ENCODE data around the gene ZNF70. TPM values are rescaled to one million over a fixed set of nuclear protein-coding genes. Genes with fewer than 3 reads are reported as not detected.

Gene ZNF70
- total and polyA plus RNA-seq, 2 donors (not counting 1 experiment from before 2014, with no cell fraction given) = 2.1 to 8.3 TPM

DNA sequence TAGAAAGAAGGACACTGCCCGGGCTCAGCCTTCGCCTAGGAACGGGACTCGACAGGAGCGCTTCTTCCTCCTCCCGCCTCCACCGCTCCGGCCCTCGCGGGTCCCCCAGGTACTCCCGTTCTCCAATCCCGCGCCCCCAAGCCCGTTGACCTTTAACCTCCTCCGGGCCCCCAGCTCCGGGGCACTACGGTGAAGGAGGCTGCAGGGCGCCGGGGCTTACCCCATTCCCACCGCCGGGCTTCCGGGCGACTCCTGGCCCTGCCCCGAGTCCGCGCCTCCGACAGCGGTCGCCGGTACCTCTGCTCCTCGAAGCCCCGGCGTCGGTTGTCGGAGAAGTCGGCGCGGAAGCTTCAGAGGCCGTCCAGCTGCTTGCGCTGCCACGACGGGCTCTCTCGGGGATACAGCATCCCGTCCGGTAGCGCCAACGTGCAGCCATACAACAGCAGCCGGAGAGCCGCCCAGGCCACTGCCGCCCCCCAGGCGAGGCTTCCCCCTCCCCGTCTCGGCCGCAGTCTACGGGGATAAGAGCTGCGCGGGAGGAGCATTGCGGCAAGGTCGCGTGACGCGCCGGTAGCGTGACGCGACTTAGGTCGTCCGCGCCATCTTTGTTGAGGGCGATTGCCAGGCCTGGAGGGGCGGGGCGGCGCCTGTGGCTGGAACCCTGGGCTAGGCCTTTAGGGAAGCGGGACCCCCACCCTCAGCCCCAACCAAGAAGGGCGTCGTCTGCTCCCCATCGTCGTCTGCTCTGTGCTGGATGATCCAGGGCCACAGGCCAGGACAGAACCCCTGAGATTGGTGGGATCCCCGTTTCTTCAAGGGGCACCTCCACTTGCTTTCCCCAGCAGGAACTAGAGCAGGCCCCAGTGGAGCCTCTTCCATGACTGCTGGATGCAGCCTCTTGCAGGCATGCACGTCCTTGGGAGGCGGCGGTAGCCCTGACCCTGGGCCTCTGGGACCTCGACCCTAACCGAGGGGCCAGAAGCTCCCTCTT, 33.8 kb downstream of the ZNF70 start:
- ChIA-PET POLR2A (interaction anchor here (0.6 to 2.4 kb wide), 10 partner anchors 14 to 197 kb away, joined by 3 to 17 read pairs (median 4); partner anchors contain the start of genes SLC2A11 and ZNF70), CTCF (interaction anchor here (0.5 to 3.3 kb wide), 8 partner anchors 18 to 141 kb away, joined by 3 to 13 read pairs (median 4); partner anchors contain the start of genes CHCHD10, MMP11, SLC2A11 and ZNF70)
- H3K9me3 Mint-ChIP-seq (ENCODE audit: insufficient read depth) = no peaks in the 10 kb centered on the region
- Histone ChIP-seq H3K79me2 (ENCODE audit: control insufficient read depth, insufficient read depth, low read length) (peaks cover 34% of the 10 kb centered on the region), H2AFZ (ENCODE audit: insufficient read depth, low read depth, low read length, poor library complexity, severe bottlenecking) (peak overlapping the region; percentile 98), H4K20me1 (ENCODE audit: control insufficient read depth, insufficient read depth, low read length, poor library complexity, severe bottlenecking) (no peaks in the 10 kb centered on the region), H3K4me1 (ENCODE audit: control insufficient read depth in 2 of 2, insufficient read depth in 2 of 2, low read length in 2 of 2) (peaks cover 13 to 19% of the 10 kb centered on the region in 2 donors), H3K36me3 (replicated peaks in 1 of 2; ENCODE audit: control extremely low read depth in 1 of 2, control insufficient read depth in 1 of 2, extremely low read depth in 1 of 2, insufficient read depth in 2 of 2, low read length in 1 of 2) (peaks cover 0 to 23% of the 10 kb centered on the region in 2 experiments), H3K9ac (ENCODE audit: low read length) (peak overlapping the region; percentile 88), H3K4me3 (ENCODE audit: control extremely low read depth in 1 of 5, extremely low read depth in 1 of 5, insufficient read depth in 1 of 5, low read depth in 2 of 5, low read length in 4 of 5) (peak overlapping the region in 4 of 5 experiments; percentile 82 to 88 (median 88)), H3K27ac (ENCODE audit: low read length in 2 of 2) (peak overlapping the region; percentile 61 to 84), H3K9me3 (ENCODE audit: control extremely low read depth in 1 of 3, control insufficient read depth in 2 of 3, insufficient read depth in 1 of 3, low read length in 2 of 3) (no peaks in the 10 kb centered on the region), H3K4me2 (replicated peaks; ENCODE audit: low read depth, low read length, poor library complexity, severe bottlenecking) (peak overlapping the region; percentile 98), H3K27me3 (replicated peaks in 1 of 4; ENCODE audit: control extremely low read depth in 1 of 4, control insufficient read depth in 3 of 4, insufficient read depth in 4 of 4, low read length in 3 of 4) (no peaks in the 10 kb centered on the region)
- ATAC-seq (ENCODE audit: low read depth) (peak; percentile 95), DNase-seq (peak; percentile 89)
- peak overlapping the region; percentile 89 for H3K27ac Mint-ChIP-seq
- H3K4me1 Mint-ChIP-seq = peaks cover 20% of the 10 kb centered on the region
- H3K4me3 Mint-ChIP-seq = peak overlapping the region; percentile 89
- 6% methylated on average over 84 of the region's 84 CpGs for WGBS (ENCODE audit: insufficient coverage)
- TF ChIP-seq, protein P1, sequence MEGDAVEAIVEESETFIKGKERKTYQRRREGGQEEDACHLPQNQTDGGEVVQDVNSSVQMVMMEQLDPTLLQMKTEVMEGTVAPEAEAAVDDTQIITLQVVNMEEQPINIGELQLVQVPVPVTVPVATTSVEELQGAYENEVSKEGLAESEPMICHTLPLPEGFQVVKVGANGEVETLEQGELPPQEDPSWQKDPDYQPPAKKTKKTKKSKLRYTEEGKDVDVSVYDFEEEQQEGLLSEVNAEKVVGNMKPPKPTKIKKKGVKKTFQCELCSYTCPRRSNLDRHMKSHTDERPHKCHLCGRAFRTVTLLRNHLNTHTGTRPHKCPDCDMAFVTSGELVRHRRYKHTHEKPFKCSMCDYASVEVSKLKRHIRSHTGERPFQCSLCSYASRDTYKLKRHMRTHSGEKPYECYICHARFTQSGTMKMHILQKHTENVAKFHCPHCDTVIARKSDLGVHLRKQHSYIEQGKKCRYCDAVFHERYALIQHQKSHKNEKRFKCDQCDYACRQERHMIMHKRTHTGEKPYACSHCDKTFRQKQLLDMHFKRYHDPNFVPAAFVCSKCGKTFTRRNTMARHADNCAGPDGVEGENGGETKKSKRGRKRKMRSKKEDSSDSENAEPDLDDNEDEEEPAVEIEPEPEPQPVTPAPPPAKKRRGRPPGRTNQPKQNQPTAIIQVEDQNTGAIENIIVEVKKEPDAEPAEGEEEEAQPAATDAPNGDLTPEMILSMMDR (IDR thresholded peaks at IDR 0.05) = no peak
- no peak for TF ChIP-seq EZH2 (IDR thresholded peaks at IDR 0.05; ENCODE audit: borderline replicate concordance, insufficient read depth, low read depth, low read length, poor library complexity, severe bottlenecking)
- no peaks in the 10 kb centered on the region for H3K27me3 Mint-ChIP-seq
- intact Hi-C loops (cut with micrococcal nuclease) = loop anchor here (1.0 to 5.0 kb wide), 6 partner anchors 21 to 177 kb away; partner anchors contain the start of genes MIF and SLC2A11

Data from B cell (primary cell).